Neural progenitor cell (in vitro differentiated cells): ENCODE results near the gene MAP3K3. TPM values are rescaled to one million over a fixed set of nuclear protein-coding genes. Genes with fewer than 3 reads are reported as not detected.
A peak's percentile ranks its signal among the peaks of the same experiment; 100 is the strongest.

Experiments
- DNase-seq: peaks from one replicate; pipeline ENCODE4 v3.0.0-alpha.2; 2016; ENCODE audit warnings: low spot score
- H2AFZ ChIP-seq: fragments of 200-600 bp; sonication (generic); replicated peaks from 2 replicates; pipeline ENCODE4 v1.6.1; 2016; ENCODE audit warnings: antibody characterized with exemption
- H3F3A ChIP-seq: fragments of 200-600 bp; sonication (generic); 2 replicates; pipeline ENCODE4 v1.6.1; 2016; ENCODE audit warnings: antibody characterized with exemption, low read depth
- H3K27ac ChIP-seq: fragments of 200-600 bp; sonication (generic); 2 replicates; pipeline ENCODE4 v1.5.1; 2016; ENCODE audit warnings: mild to moderate bottlenecking
- H3K27me3 ChIP-seq: fragments of 200-600 bp; sonication (generic); 2 replicates; pipeline ENCODE4 v1.6.1; 2016; ENCODE audit warnings: mild to moderate bottlenecking, moderate library complexity
- H3K36me3 ChIP-seq: fragments of 200-600 bp; sonication (generic); 2 replicates; pipeline ENCODE4 v1.5.1; 2016
- H3K4me1 ChIP-seq: fragments of 200-600 bp; sonication (generic); 2 replicates; pipeline ENCODE4 v1.6.1; 2016; ENCODE audit warnings: mixed run types
- H3K4me2 ChIP-seq: fragments of 200-600 bp; sonication (generic); 2 replicates; pipeline ENCODE4 v1.6.1; 2016
- H3K4me3 ChIP-seq: fragments of 200-600 bp; sonication (generic); 2 replicates; pipeline ENCODE4 v1.5.1; 2016
- H3K79me2 ChIP-seq: fragments of 200-600 bp; sonication (generic); 2 replicates; pipeline ENCODE4 v1.6.1; 2016; ENCODE audit warnings: low read depth
- H3K9ac ChIP-seq: fragments of 200-600 bp; sonication (generic); 2 replicates; pipeline ENCODE4 v1.6.1; 2016
- H3K9me3 ChIP-seq: fragments of 200-600 bp; sonication (generic); 2 replicates; pipeline ENCODE4 v1.5.1; 2016; ENCODE audit warnings: low read depth
- H4K20me1 ChIP-seq: fragments of 200-600 bp; sonication (generic); 2 replicates; pipeline ENCODE4 v1.6.1; 2016; ENCODE audit warnings: low read depth
- H3K27ac Mint-ChIP-seq: 3 replicates; pipeline ENCODE4 v1.8.0; 2021; ENCODE audit warnings: mixed read lengths
- H3K27me3 Mint-ChIP-seq: 2 replicates; pipeline ENCODE4 v1.8.0; 2022; ENCODE audit warnings: low read depth, mild to moderate bottlenecking, inconsistent platforms, moderate library complexity, mixed read lengths; ENCODE audit not compliant: insufficient read depth
- H3K36me3 Mint-ChIP-seq: 3 replicates; pipeline ENCODE4 v1.8.0; 2021; ENCODE audit warnings: mixed read lengths
- H3K4me1 Mint-ChIP-seq: 3 replicates; pipeline ENCODE4 v1.8.0; 2021; ENCODE audit warnings: mixed read lengths
- H3K4me3 Mint-ChIP-seq: 3 replicates; pipeline ENCODE4 v1.8.0; 2021; ENCODE audit warnings: mild to moderate bottlenecking, moderate library complexity, mixed read lengths
- H3K9me3 Mint-ChIP-seq: 3 replicates; pipeline ENCODE4 v1.8.0; 2020; ENCODE audit warnings: mixed read lengths
- CTCF ChIP-seq: fragments of 200-600 bp; sonication (generic); IDR thresholded peaks from 2 replicates; pipeline ENCODE4 v1.5.1; 2017; ENCODE audit warnings: antibody characterized with exemption, mild to moderate bottlenecking
- EZH2 ChIP-seq: fragments of 200-600 bp; sonication (generic); IDR thresholded peaks from 2 replicates; pipeline ENCODE4 v1.6.1; 2017; ENCODE audit warnings: antibody characterized with exemption, mild to moderate bottlenecking, moderate library complexity
- EZH2phosphoT487 ChIP-seq: fragments of 200-600 bp; sonication (generic); IDR thresholded peaks from 2 replicates; pipeline ENCODE4 v1.6.1; 2017; ENCODE audit warnings: antibody characterized with exemption
- total RNA-seq: library from RNA; depleted of rRNA; stranded (reverse); fragments of >200 nt; gene quantifications from 2 replicates; pipeline ENCODE4 v1.2.3, GENCODE V29; 2015; ENCODE audit warnings: low replicate concordance

MAP3K3 gene
- total RNA-seq, 1 donor from 2014 or later: 21.6 TPM

- Mint-ChIP-seq H3K27ac (peak overlapping the region; percentile 35), H3K4me1 (peaks cover 6% of the 10 kb centered on the region), H3K4me3 (peak overlapping the region; percentile 44), H3K27me3 (peaks cover 13% of the 10 kb centered on the region), H3K9me3 (no peaks in the 10 kb centered on the region), H3K36me3 (peaks cover 6% of the 10 kb centered on the region)
- peaks cover 16% of the 10 kb centered on the region for H3K4me1 ChIP-seq
- H3F3A ChIP-seq: peaks cover 45% of the 10 kb centered on the region
- H3K36me3 ChIP-seq: no peaks in the 10 kb centered on the region
- H2AFZ ChIP-seq: no peak overlapping the region
- H3K4me3 ChIP-seq: no peak overlapping the region
- peaks cover 4% of the 10 kb centered on the region for H3K27me3 ChIP-seq
- H3K79me2 ChIP-seq: no peaks in the 10 kb centered on the region
- H3K9ac ChIP-seq: no peak overlapping the region
- H4K20me1 ChIP-seq: peaks cover 57% of the 10 kb centered on the region
- no peaks in the 10 kb centered on the region for H3K9me3 ChIP-seq
- H3K27ac ChIP-seq: no peak overlapping the region
- no peak overlapping the region for H3K4me2 ChIP-seq
- TF ChIP-seq CTCF (no peak), EZH2 (no peak), EZH2phosphoT487 (no peak)
- no peak for DNase-seq
Measured at GRCh38 chr17:63695889-63696288, 73.7 kb downstream of the MAP3K3 start.

- DNase-seq: peak; percentile 75
- no peak overlapping the region for H3K27ac Mint-ChIP-seq
Measured at GRCh38 chr17:63696381-63696961, 74.3 kb downstream of the MAP3K3 start.

GRCh38 chr17:63697341-63698286 lies 75.4 kb downstream of the MAP3K3 start:
- peak; percentile 28 for DNase-seq
- H3F3A ChIP-seq: peaks cover 53% of the 10 kb centered on the region
- H4K20me1 ChIP-seq: peaks cover 53% of the 10 kb centered on the region
- TF ChIP-seq EZH2phosphoT487 (no peak), EZH2 (no peak), CTCF (peak; percentile 47)
- Mint-ChIP-seq H3K27me3 (peaks cover 14% of the 10 kb centered on the region), H3K4me1 (peaks cover 13% of the 10 kb centered on the region), H3K9me3 (no peaks in the 10 kb centered on the region), H3K36me3 (peaks cover 5% of the 10 kb centered on the region), H3K27ac (no peak overlapping the region), H3K4me3 (peak overlapping the region; percentile 65)
- no peak overlapping the region for H3K4me2 ChIP-seq
- no peak overlapping the region for H3K4me3 ChIP-seq
- H3K9me3 ChIP-seq: no peaks in the 10 kb centered on the region
- no peak overlapping the region for H2AFZ ChIP-seq
- peaks cover 12% of the 10 kb centered on the region for H3K27me3 ChIP-seq
- no peaks in the 10 kb centered on the region for H3K36me3 ChIP-seq
- H3K27ac ChIP-seq: no peak overlapping the region
- no peak overlapping the region for H3K9ac ChIP-seq
- H3K4me1 ChIP-seq: peaks cover 15% of the 10 kb centered on the region
- no peaks in the 10 kb centered on the region for H3K79me2 ChIP-seq

More at GRCh38 chr17:63696381-63696961, 74.3 kb downstream of the MAP3K3 start:
- TF ChIP-seq CTCF (peak; percentile 60), EZH2 (no peak), EZH2phosphoT487 (no peak)
- H3K4me3 Mint-ChIP-seq: peak overlapping the region; percentile 44
- H2AFZ ChIP-seq: no peak overlapping the region
- H3K4me3 ChIP-seq: no peak overlapping the region
- peaks cover 16% of the 10 kb centered on the region for H3K4me1 ChIP-seq
- H3K4me1 Mint-ChIP-seq: peaks cover 11% of the 10 kb centered on the region
- no peaks in the 10 kb centered on the region for H3K79me2 ChIP-seq
- no peaks in the 10 kb centered on the region for H3K9me3 Mint-ChIP-seq
- H3K9ac ChIP-seq: no peak overlapping the region
- no peak overlapping the region for H3K27ac ChIP-seq
- peaks cover 57% of the 10 kb centered on the region for H4K20me1 ChIP-seq
- H3K36me3 Mint-ChIP-seq: peaks cover 4% of the 10 kb centered on the region
- H3K36me3 ChIP-seq: no peaks in the 10 kb centered on the region
- H3F3A ChIP-seq: peaks cover 50% of the 10 kb centered on the region
- no peak overlapping the region for H3K4me2 ChIP-seq
- H3K9me3 ChIP-seq: no peaks in the 10 kb centered on the region
- peaks cover 11% of the 10 kb centered on the region for H3K27me3 Mint-ChIP-seq
- peaks cover 10% of the 10 kb centered on the region for H3K27me3 ChIP-seq
